Loucy (cell line): ENCODE measurements around the gene SMAD7.
A peak's percentile ranks its signal among the peaks of the same experiment; 100 is the strongest.

ENCODE experiments used
- H2AFZ ChIP-seq: fragments of 200-600 bp; sonication (generic); 2 replicates; pipeline ENCODE4 v1.6.0; 2016; ENCODE audit warnings: antibody characterized with exemption, mild to moderate bottlenecking, low read length, moderate library complexity
- H3F3A ChIP-seq: fragments of 200-600 bp; 2 replicates; pipeline ENCODE4 v1.6.0; 2016; ENCODE audit warnings: antibody characterized with exemption, low read depth, mild to moderate bottlenecking
- H3K27me3 ChIP-seq: fragments of 200-600 bp; sonication (generic); 2 replicates; pipeline ENCODE4 v1.6.1; 2014; ENCODE audit warnings: low read length, mild to moderate bottlenecking; ENCODE audit not compliant: insufficient read depth, poor library complexity, severe bottlenecking
- H3K36me3 ChIP-seq: fragments of 200-600 bp; sonication (generic); 2 replicates; pipeline ENCODE4 v1.6.1; 2016; ENCODE audit warnings: low read length; ENCODE audit not compliant: insufficient read depth
- H3K4me1 ChIP-seq: fragments of 200-600 bp; sonication (generic); 2 replicates; pipeline ENCODE4 v1.5.1; 2014; ENCODE audit warnings: low read length, mild to moderate bottlenecking; ENCODE audit not compliant: insufficient read depth, poor library complexity, severe bottlenecking
- H3K4me2 ChIP-seq: fragments of 200-600 bp; sonication (generic); 2 replicates; pipeline ENCODE4 v1.6.0; 2014; ENCODE audit warnings: antibody characterized with exemption, low read length, low read depth, mild to moderate bottlenecking; ENCODE audit not compliant: poor library complexity, severe bottlenecking
- H3K4me3 ChIP-seq: fragments of 200-600 bp; sonication (generic); 2 replicates; pipeline ENCODE4 v1.5.1; 2014; ENCODE audit warnings: low read length, mild to moderate bottlenecking, mixed read lengths; ENCODE audit not compliant: poor library complexity, severe bottlenecking
- H3K79me2 ChIP-seq: fragments of 200-600 bp; sonication (generic); 2 replicates; pipeline ENCODE4 v1.6.1; 2014; ENCODE audit warnings: low read length; ENCODE audit not compliant: insufficient read depth
- H3K9ac ChIP-seq: fragments of 200-600 bp; sonication (generic); 2 replicates; pipeline ENCODE4 v1.6.0; 2014; ENCODE audit warnings: mild to moderate bottlenecking, low read depth, low read length, moderate library complexity; ENCODE audit not compliant: poor library complexity, severe bottlenecking
- H3K9me2 ChIP-seq: fragments of 200-600 bp; sonication (generic); replicated peaks from 2 replicates; pipeline ENCODE4 v1.6.1; 2016; ENCODE audit warnings: low read depth, low read length, mixed read lengths
- H3K9me3 ChIP-seq: fragments of 200-600 bp; sonication (generic); 2 replicates; pipeline ENCODE4 v1.6.1; 2014; ENCODE audit warnings: mild to moderate bottlenecking, antibody characterized with exemption, low read length, low read depth; ENCODE audit not compliant: insufficient read depth
- H4K20me1 ChIP-seq: fragments of 200-600 bp; sonication (generic); 2 replicates; pipeline ENCODE4 v1.6.0; 2014; ENCODE audit warnings: antibody characterized with exemption, low read length, mild to moderate bottlenecking; ENCODE audit not compliant: insufficient read depth, poor library complexity, severe bottlenecking
- EZH2phosphoT487 ChIP-seq: fragments of 200-600 bp; IDR thresholded peaks from 2 replicates; pipeline ENCODE4 v1.6.1; 2018; ENCODE audit warnings: antibody characterized with exemption, mild to moderate bottlenecking, moderate library complexity, borderline replicate concordance
- TF ChIP-seq, protein P1 (sequence below): fragments of 200-600 bp; sonication (generic); conservative IDR thresholded peaks from 2 replicates; pipeline ENCODE4 v1.5.1; 2014; ENCODE audit warnings: mild to moderate bottlenecking, antibody characterized with exemption, low read length

The SMAD7 gene

GRCh38 chr18:48953104-48953706, 2.4 kb upstream of the SMAD7 start:
- peaks cover 34% of the 10 kb centered on the region for H3K79me2 ChIP-seq
- H3K36me3 ChIP-seq = no peaks in the 10 kb centered on the region
- peak overlapping the region; percentile 91 for H2AFZ ChIP-seq
- H3K4me1 ChIP-seq = peaks cover 32% of the 10 kb centered on the region
- peaks cover 30% of the 10 kb centered on the region for H4K20me1 ChIP-seq
- H3K27me3 ChIP-seq = no peaks in the 10 kb centered on the region
- H3K9ac ChIP-seq = peak overlapping the region; percentile 86
- H3K4me2 ChIP-seq = peak overlapping the region; percentile 94
- no peak for TF ChIP-seq EZH2phosphoT487
- TF ChIP-seq, protein P1, sequence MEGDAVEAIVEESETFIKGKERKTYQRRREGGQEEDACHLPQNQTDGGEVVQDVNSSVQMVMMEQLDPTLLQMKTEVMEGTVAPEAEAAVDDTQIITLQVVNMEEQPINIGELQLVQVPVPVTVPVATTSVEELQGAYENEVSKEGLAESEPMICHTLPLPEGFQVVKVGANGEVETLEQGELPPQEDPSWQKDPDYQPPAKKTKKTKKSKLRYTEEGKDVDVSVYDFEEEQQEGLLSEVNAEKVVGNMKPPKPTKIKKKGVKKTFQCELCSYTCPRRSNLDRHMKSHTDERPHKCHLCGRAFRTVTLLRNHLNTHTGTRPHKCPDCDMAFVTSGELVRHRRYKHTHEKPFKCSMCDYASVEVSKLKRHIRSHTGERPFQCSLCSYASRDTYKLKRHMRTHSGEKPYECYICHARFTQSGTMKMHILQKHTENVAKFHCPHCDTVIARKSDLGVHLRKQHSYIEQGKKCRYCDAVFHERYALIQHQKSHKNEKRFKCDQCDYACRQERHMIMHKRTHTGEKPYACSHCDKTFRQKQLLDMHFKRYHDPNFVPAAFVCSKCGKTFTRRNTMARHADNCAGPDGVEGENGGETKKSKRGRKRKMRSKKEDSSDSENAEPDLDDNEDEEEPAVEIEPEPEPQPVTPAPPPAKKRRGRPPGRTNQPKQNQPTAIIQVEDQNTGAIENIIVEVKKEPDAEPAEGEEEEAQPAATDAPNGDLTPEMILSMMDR = no peak
- H3F3A ChIP-seq = peaks cover 12% of the 10 kb centered on the region; the same call in 1 of the 2 replicates
- H3K9me3 ChIP-seq = no peaks in the 10 kb centered on the region
- peak overlapping the region; percentile 92 for H3K4me3 ChIP-seq
- no peaks in the 10 kb centered on the region for H3K9me2 ChIP-seq

DNA sequence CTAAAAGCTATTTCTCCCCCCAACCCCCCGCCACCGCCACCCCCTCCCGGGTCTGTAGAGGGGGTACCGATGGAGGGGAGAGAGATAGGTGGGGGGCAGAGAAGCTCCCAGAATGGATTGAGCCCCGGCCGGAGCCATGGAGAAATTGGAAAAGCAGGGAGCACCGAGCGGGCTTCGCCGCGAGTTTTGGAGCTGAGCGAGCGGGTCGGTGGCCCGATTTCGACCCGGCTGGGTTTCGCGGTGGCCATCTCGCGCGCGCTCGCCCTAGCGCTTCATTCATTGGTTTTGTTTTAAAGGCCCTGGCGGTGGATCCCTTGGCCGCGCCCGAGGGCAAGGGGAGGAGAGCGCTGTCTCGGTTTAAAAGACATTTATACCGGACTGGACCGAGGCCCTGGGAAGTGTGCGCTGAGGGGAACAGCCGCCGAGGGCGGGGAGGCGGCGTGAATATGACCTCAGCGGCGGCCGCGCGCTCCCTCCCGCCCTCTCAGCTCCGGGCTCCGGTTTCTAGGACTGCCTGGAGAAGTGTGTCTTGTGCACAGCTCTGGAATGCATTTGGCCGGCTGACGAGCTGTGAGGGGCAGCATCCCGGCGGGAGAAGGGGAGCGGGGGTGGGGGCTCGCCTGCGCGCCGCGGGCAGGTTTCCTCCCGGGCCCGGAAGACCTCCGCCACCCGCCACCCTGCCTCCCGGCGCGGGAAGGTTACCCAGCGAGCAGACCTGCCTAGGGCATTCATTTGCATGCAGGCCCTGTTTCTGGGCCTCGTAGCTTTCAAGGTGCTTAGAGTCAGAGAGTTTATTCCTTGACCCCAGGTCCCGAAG, 1.7 kb upstream of the SMAD7 start:
- Histone ChIP-seq H3K27me3 (no peaks in the 10 kb centered on the region), H3K9me3 (no peaks in the 10 kb centered on the region), H3F3A (peaks cover 12% of the 10 kb centered on the region; the same call in 1 of the 2 replicates), H3K36me3 (no peaks in the 10 kb centered on the region), H3K4me2 (peak overlapping the region; percentile 94), H4K20me1 (peaks cover 37% of the 10 kb centered on the region), H3K9ac (peak overlapping the region; percentile 86), H3K79me2 (peaks cover 41% of the 10 kb centered on the region), H2AFZ (peak overlapping the region; percentile 91), H3K9me2 (no peaks in the 10 kb centered on the region), H3K4me3 (peak overlapping the region; percentile 92), H3K4me1 (peaks cover 38% of the 10 kb centered on the region)
- TF ChIP-seq, protein P1 = no peak
- no peak for TF ChIP-seq EZH2phosphoT487

DNA sequence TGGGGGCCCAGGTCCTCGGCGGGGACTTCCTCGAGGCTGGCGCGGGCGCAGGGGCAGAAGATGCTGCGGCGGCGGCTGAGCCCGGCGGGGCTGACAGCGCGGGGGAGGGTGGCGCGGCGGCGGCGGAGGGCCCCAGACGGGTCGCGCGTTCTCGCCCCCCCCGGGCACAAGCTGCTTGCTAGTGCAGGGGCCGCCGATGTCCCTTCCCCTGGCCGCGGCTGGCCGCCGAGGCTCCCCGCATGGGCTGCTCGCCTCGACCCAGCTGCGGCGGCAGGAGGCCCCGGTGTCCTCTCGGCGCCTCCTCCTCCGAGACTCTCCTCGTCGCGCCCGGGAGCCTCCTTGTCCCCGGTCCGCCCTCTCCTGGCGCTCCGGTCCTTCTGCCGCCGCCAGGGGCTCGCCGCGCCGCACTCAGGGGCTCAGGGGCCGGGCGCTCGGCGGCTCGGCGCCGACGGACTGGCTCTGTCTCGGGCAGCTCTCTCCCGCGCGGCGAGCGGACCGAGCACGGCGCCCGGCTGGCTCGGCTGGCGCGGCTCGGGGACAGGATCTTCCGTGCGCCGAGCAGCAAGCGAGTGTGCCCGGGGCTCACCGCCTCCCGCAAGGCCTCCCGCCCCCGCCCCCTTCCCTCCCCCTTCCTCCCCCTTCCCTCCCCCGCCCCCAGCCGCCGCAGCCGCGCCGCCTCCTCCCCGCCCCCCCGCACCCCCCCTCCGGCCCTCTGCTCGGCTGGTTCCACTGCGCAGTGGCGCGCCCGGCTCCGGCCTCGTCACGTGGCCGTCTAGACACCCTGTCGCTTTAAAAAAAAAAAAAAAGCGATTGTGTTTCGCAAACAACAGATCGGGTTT, 902 bp upstream of the SMAD7 start:
- Histone ChIP-seq H3F3A (peaks cover 12% of the 10 kb centered on the region; the same call in 1 of the 2 replicates), H3K36me3 (0 out of 2 replicates have a peak, but pooled peaks cover under 1% of the 10 kb centered on the region), H3K27me3 (no peaks in the 10 kb centered on the region), H3K9me2 (no peaks in the 10 kb centered on the region), H3K4me3 (peak overlapping the region; percentile 92), H3K4me2 (peak overlapping the region; percentile 94), H3K9ac (peak overlapping the region; percentile 86), H3K4me1 (peaks cover 47% of the 10 kb centered on the region), H2AFZ (peak overlapping the region; percentile 91), H4K20me1 (peaks cover 45% of the 10 kb centered on the region), H3K9me3 (no peaks in the 10 kb centered on the region), H3K79me2 (peaks cover 49% of the 10 kb centered on the region)
- no peak for TF ChIP-seq EZH2phosphoT487
- TF ChIP-seq, protein P1 = peak; percentile 18
